Heart left ventricle (tissue), 13 donors: Measurements from ENCODE around the gene CCBE1.

ENCODE experiments used
- CTCF ChIP-seq, 12 donors: fragments of 200-600 bp; sonication (generic) in 4 of 12; IDR thresholded peaks; one replicate each; pipeline versions ENCODE4 v1.5.0 to v1.8.0; 2018 to 2022; ENCODE audit warnings: antibody characterized with exemption in 12 of 12, mild to moderate bottlenecking in 5 of 12
- POLR2A ChIP-seq, 2 donors: fragments of 450-650 bp; IDR thresholded peaks; one replicate each; pipeline ENCODE4 v1.6.1; 2017; ENCODE audit warnings: antibody characterized with exemption in 2 of 2, mild to moderate bottlenecking in 2 of 2, moderate library complexity in 2 of 2
- donor health status: ischemic (EF 13 %, LVEDD 7.1; RV severe dilation, severe dysfunction).
- donor health status: DM: no; HTN: yes; CAD: no.
- donor health status: DM: no; HTN: no; CAD: no.
- donor health status: ischemic (EF 25% LVEDD 6.9; RV normal size, moderate dysfunction).
- donor health status: ischemic (EF 25% LVEDD 5.7; RV mildly dilated, moderate dysfunction).
- donor health status: ischemic (EF 35%, LVEDD 5.7; RV mildly dilated, moderate dysfunction).
- donor health status: nonischemic (EF 11% LVEDD 7.7; RV severe dilation, severe dysfunction).
- donor health status: DM: yes; HTN: yes; CAD: no.
- donor health status: PGD.
- donor health status: ischemic (EF 29% LVEDD 5.4; RV normal size, mild dysfunction).
- donor health status: nonischemic (EF 23%, LVEDD 6.1; RV moderate dilation, normal function).

GRCh38 chr18:59646963-59647307 lies 50.3 kb downstream of the CCBE1 start:
- TF ChIP-seq CTCF (IDR thresholded peaks at IDR 0.05): no peak
- TF ChIP-seq POLR2A (IDR thresholded peaks at IDR 0.05): no peak
